Stimulated activated naive CD8-positive, alpha-beta T cell treated with anti-CD3 and anti-CD28 coated beads, Interleukin-15, Interleukin-2, amounts not matched to agents 100 ng/mL and 50 ng/mL, for 24 hours (primary cell): ENCODE measurements around the gene TNXB.
"Not testable (repeated sequence)": the region's sequence is repeated elsewhere in the genome, so short reads cannot be mapped to it uniquely, and the experiment has no call there.

Experiments
- H3K27ac Mint-ChIP-seq: one replicate; pipeline ENCODE4 v1.8.0; 2021; ENCODE audit warnings: mild to moderate bottlenecking, mixed read lengths
- H3K27me3 Mint-ChIP-seq: one replicate; pipeline ENCODE4 v1.8.0; 2021; ENCODE audit warnings: mixed read lengths
- H3K36me3 Mint-ChIP-seq: one replicate; pipeline ENCODE4 v1.8.0; 2021; ENCODE audit warnings: low read depth, mixed read lengths
- H3K4me1 Mint-ChIP-seq: one replicate; pipeline ENCODE4 v1.8.0; 2021; ENCODE audit warnings: low read depth, mixed read lengths
- H3K4me3 Mint-ChIP-seq: one replicate; pipeline ENCODE4 v1.8.0; 2021; ENCODE audit warnings: mild to moderate bottlenecking, mixed read lengths
- H3K9me3 Mint-ChIP-seq: one replicate; pipeline ENCODE4 v1.8.0; 2021; ENCODE audit warnings: mixed read lengths

TNXB gene

DNA sequence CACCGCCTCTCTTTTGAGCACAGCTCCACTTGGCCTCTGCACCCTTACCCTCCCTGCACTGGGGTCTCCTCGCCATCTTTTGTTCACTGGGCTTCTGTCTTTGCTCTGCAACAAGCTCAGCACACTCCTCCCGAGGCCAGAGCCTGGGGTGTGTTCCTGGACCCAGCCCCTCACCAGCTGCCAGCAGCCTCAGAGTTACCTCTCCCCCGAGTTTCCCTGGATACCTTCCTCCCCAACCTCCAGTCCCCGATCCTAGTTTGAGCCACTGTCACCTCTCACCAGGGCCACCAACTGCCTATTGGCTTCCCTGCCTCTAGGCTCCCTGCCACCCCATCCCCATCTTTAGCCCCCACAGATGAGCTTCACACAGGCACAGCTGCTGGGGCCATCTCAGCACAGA is 58.6 kb downstream of the TNXB start:
- Mint-ChIP-seq H3K36me3 (no peaks in the 10 kb centered on the region), H3K4me1 (no peaks in the 10 kb centered on the region), H3K9me3 (no peaks in the 10 kb centered on the region), H3K27me3 (no peaks in the 10 kb centered on the region), H3K27ac (no peak overlapping the region), H3K4me3 (no peak overlapping the region)

DNA sequence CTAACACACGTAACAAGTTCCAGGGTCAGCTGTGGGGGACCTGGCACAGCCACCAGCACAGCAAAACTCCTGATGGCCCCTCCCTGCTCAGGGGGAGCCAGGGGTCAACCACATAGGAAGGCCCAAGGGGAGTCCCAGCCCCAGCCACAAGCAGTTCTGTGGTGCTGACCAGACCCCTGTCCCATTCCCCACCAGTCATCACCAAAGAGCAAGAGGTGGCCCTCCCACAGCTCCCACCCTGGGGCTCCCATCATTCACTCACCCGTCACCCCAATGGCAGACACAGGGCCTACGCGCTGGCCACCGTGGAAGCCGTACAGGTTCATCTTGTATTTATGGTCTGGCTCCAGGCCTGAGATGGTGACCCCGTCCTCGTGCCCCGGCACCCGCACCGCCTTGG is 59.4 kb downstream of the TNXB start:
- H3K9me3 Mint-ChIP-seq, H3K4me1 Mint-ChIP-seq, H3K27me3 Mint-ChIP-seq, H3K36me3 Mint-ChIP-seq, H3K27ac Mint-ChIP-seq, H3K4me3 Mint-ChIP-seq: not testable (repeated sequence)

DNA sequence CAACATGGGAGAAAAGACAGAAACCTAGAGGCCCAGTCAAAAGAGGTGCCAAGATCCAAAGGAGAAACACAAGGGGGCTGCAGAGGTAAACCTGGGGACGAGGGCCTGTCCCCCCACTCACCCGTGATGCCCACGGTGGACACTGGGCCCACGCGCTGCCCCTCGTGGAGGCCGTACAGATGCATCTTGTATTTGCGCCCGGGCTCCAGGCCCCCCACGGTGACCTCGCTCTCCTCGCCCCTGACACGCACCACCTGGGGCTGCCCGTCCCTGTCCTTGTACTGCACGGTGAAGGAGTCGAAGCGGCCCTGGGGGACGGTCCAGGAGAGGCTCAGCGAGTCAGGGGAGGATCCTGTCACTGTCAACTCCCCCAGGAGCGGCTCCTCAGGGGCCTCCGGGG is 60.0 kb downstream of the TNXB start:
- not testable (repeated sequence) for H3K36me3 Mint-ChIP-seq, H3K27me3 Mint-ChIP-seq, H3K4me1 Mint-ChIP-seq, H3K4me3 Mint-ChIP-seq, H3K9me3 Mint-ChIP-seq, H3K27ac Mint-ChIP-seq

GRCh38 chr6:32047855-32048766 is 61.0 kb downstream of the TNXB start:
- Mint-ChIP-seq H3K9me3 (no peaks in the 10 kb centered on the region), H3K4me1 (no peaks in the 10 kb centered on the region), H3K4me3 (no peak overlapping the region), H3K27me3 (no peaks in the 10 kb centered on the region), H3K36me3 (no peaks in the 10 kb centered on the region), H3K27ac (no peak overlapping the region)

DNA sequence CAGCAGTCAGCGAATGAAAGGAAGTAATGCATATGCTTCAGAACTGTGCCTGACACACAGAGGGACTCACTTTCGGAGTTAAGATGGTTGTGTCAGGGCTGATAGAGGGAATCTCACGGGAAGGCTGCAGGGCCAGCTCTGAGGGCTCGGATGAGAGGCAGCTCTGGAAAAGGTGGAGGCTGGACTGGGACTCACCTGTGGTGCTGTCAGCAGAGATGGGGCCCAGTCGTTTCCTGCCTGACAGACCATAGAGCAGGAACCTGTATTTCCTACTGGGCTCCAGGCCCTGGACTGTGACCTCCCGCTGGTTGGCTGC is 61.6 kb downstream of the TNXB start:
- H3K27ac Mint-ChIP-seq: no peak overlapping the region

DNA sequence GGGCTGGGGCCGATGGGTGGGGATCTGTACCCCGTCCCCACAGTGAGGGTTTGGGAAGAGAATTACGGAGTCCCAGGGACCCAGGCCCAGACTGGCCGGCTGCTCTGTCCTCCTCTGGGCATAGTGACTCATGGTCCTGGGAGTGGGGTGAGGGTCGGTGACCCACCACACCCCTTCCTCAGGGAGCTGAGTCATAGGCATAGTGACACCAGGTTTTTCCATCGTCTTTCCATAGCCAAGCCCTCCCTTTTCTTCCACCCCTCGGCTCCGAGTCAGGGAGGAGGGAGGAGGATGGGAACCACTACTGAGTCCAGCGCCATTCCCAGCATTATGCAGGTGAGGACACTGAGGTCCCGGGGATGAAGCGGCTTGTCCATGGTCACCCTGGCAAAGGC is 62.1 kb downstream of the TNXB start:
- Mint-ChIP-seq H3K4me1 (no peaks in the 10 kb centered on the region), H3K9me3 (no peaks in the 10 kb centered on the region), H3K27ac (no peak overlapping the region), H3K27me3 (no peaks in the 10 kb centered on the region), H3K36me3 (no peaks in the 10 kb centered on the region), H3K4me3 (no peak overlapping the region)

More for the DNA sequence above, 61.6 kb downstream of the TNXB start:
- H3K36me3 Mint-ChIP-seq: no peaks in the 10 kb centered on the region
- H3K9me3 Mint-ChIP-seq: no peaks in the 10 kb centered on the region
- no peaks in the 10 kb centered on the region for H3K4me1 Mint-ChIP-seq
- no peak overlapping the region for H3K4me3 Mint-ChIP-seq
- no peaks in the 10 kb centered on the region for H3K27me3 Mint-ChIP-seq

DNA sequence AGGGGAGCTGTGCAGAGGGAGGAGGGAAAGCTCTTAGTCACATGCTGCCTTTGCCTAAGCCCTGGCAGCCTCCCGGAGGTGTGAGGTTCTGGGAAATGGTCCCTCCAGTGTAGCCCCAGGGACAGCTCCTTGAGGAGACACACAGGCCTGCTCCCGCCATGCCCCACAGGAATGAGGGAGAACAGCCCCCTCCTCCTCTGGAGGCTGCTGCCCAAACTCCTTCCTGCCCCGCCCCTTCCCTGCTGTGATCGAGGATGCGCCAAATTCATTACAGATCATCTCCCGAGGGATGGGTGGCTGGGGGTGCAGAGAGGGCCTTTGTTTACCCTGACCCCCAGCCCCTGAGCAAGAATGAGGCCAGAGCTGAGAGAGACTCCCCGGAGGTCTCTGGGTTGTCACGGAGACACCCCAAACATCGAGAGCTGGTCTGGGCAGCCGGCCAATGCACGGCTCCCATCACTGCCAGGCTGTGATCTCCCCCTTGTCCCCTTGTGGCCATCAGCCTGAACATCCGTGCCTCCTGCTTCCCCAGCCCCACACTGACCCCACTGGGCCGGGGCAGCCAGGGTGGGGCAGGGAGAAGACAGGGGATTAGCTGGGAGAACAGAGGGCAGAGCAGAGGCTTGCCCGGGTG is 62.6 kb downstream of the TNXB start:
- Mint-ChIP-seq H3K27ac (no peak overlapping the region), H3K27me3 (no peaks in the 10 kb centered on the region), H3K4me1 (no peaks in the 10 kb centered on the region), H3K9me3 (no peaks in the 10 kb centered on the region), H3K4me3 (no peak overlapping the region), H3K36me3 (no peaks in the 10 kb centered on the region)

GRCh38 chr6:32045811-32046449 is 63.2 kb downstream of the TNXB start:
- no peak overlapping the region for H3K27ac Mint-ChIP-seq
- H3K27me3 Mint-ChIP-seq: no peaks in the 10 kb centered on the region
- H3K9me3 Mint-ChIP-seq: no peaks in the 10 kb centered on the region
- H3K4me3 Mint-ChIP-seq: no peak overlapping the region
- no peaks in the 10 kb centered on the region for H3K4me1 Mint-ChIP-seq
- no peaks in the 10 kb centered on the region for H3K36me3 Mint-ChIP-seq

- not testable (repeated sequence) for H3K9me3 Mint-ChIP-seq, H3K27me3 Mint-ChIP-seq, H3K4me3 Mint-ChIP-seq, H3K27ac Mint-ChIP-seq, H3K36me3 Mint-ChIP-seq, H3K4me1 Mint-ChIP-seq
Measured at GRCh38 chr6:32044916-32045315, 64.2 kb downstream of the TNXB start.

- not testable (repeated sequence) for H3K27me3 Mint-ChIP-seq, H3K9me3 Mint-ChIP-seq, H3K4me3 Mint-ChIP-seq, H3K36me3 Mint-ChIP-seq, H3K4me1 Mint-ChIP-seq, H3K27ac Mint-ChIP-seq
Measured at GRCh38 chr6:32043589-32044380, 65.4 kb downstream of the TNXB start.

DNA sequence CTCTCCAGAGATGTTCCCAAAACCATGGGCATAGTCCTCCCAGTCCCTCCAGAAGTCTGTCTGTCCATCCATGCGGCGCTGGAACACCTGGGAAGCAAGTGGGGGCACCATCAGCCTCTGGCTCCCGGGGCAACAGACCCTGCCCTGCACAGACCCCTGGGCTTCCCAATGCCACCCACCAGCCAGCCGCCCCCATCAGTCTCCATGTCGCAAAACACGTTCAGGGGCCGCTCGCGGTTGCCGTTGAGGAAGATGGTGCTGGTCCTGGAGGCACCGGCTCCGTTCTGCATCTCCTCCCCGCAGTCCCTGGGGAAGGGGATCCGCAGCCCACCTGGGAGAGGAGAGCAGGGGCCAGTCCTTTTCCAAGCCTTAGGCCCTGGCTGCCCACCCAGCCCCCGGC is 66.9 kb downstream of the TNXB start:
- H3K4me3 Mint-ChIP-seq, H3K4me1 Mint-ChIP-seq, H3K36me3 Mint-ChIP-seq, H3K27ac Mint-ChIP-seq, H3K9me3 Mint-ChIP-seq, H3K27me3 Mint-ChIP-seq: not testable (repeated sequence)

DNA sequence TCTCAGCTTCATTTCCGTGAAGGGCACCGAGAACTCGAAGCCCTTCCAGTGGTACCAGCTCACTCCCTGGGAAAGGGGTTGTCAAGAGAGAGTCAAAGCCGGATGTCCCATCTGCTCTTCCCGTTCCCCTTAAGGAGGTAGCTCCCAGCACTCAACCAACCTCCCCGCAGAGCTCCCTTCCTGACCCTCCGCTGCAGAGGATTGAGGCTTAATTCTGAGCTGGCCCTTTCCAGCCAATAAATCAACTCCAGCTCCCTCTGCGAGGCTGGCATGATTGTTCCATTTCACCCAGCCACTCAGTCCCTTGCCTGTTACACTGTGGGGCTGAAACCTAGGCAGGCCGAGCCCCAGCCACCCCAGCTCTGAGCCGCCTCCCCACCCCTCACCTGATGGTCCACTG is 67.8 kb downstream of the TNXB start:
- not testable (repeated sequence) for H3K4me3 Mint-ChIP-seq, H3K36me3 Mint-ChIP-seq, H3K27me3 Mint-ChIP-seq, H3K27ac Mint-ChIP-seq, H3K9me3 Mint-ChIP-seq, H3K4me1 Mint-ChIP-seq

- not testable (repeated sequence) for H3K27ac Mint-ChIP-seq, H3K36me3 Mint-ChIP-seq, H3K4me1 Mint-ChIP-seq, H3K9me3 Mint-ChIP-seq, H3K4me3 Mint-ChIP-seq, H3K27me3 Mint-ChIP-seq
Measured at GRCh38 chr6:32041050-32041321, 68.2 kb downstream of the TNXB start.

- H3K4me1 Mint-ChIP-seq, H3K36me3 Mint-ChIP-seq, H3K27me3 Mint-ChIP-seq, H3K9me3 Mint-ChIP-seq, H3K4me3 Mint-ChIP-seq, H3K27ac Mint-ChIP-seq: not testable (repeated sequence)
Measured at GRCh38 chr6:32040299-32041049, 68.7 kb downstream of the TNXB start.
